HG02885 (cell line): ENCODE data around the gene ZNF215.
"Not testable (repeated sequence)": the region's sequence is repeated elsewhere in the genome, so short reads cannot be mapped to it uniquely, and the experiment has no call there.

Experiments used
- ATAC-seq: cut with Tn5 transposase; IDR thresholded peaks from one replicate; pipeline ENCODE4 v1.9.1; 2021; ENCODE audit warnings: mild to moderate bottlenecking; ENCODE audit not compliant: unreplicated experiment, poor library complexity

ZNF215 gene

GRCh38 chr11:6926208-6927029 is at the start of gene ZNF215:
Gene ZNF215, plus strand, starts transcription at chr11:6926426. Its CDS starts 5,847 bp downstream, at chr11:6932273.
- peak; percentile 74 for ATAC-seq

GRCh38 chr11:6876914-6877313 is 49.3 kb upstream of the ZNF215 start:
- ATAC-seq = no peak

GRCh38 chr11:6882751-6883150 is 43.5 kb upstream of the ZNF215 start:
- no peak for ATAC-seq

- not testable (repeated sequence) for ATAC-seq
Observed at GRCh38 chr11:6887711-6888110, 38.5 kb upstream of the ZNF215 start.

DNA sequence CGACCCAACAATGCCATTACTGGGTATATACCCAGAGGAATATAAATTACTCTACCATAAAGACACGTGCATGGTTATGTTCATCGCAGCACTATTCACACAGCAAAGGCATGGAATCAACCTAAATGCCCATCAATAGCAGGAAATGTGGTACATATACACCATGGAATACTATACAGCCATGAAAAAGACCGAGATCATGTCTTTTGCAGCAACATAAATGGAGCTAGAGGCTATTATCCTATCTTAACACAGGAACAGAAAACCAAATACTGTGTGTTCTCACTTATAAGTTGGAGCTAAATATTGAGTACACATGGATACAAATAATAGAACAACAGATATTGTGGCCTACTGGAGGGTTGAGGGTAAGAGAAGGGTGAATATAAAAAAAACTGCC is 37.4 kb upstream of the ZNF215 start:
- no peak for ATAC-seq

- no peak for ATAC-seq
Observed at GRCh38 chr11:6889835-6890234, 36.4 kb upstream of the ZNF215 start.

- ATAC-seq = no peak
Observed at GRCh38 chr11:6892400-6892799, 33.8 kb upstream of the ZNF215 start, which contains the start of gene OR2D2. Gene OR2D2, minus strand, starts transcription at chr11:6892500. Its CDS starts 0 bp downstream, at chr11:6892500.

- no peak for ATAC-seq
Observed at GRCh38 chr11:6894097-6894496, 32.1 kb upstream of the ZNF215 start.

DNA sequence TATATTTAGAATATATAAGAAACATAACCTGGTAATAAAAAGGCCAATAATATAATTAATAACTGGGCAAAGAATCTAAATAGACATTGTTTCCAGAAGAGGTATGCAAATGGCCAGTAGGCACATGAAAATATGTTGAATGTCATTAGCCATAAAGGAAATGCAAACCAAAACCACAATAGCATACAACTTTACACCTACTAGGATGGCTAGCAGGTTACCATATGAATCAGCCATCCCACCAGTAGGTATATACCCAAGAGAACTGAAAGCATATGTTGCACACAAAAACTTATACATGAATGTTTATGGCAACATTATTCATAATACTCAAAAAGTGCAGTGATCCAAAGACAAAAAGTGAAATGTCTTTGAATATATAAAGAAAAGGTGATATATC is 31.2 kb upstream of the ZNF215 start:
- ATAC-seq = peak; percentile 95

DNA sequence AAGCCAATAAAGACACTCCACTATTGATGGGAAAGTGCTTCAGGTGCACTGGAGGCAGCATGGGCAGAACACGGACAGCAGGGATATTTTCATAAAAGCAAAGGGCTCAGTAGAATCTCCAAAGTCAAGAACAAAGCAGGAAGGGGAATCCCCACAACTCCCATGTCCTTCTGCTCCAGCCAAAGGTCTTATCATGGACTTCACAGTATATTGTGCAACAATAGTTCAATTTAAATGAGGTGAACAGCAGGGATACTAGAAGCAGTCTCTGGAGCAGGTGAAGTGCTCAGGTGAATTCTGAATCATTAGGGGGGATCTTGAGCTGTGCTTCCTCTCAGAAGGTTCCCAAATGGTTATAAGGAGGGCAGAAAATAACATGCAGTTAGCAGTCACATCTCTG is 27.3 kb upstream of the ZNF215 start:
- no peak for ATAC-seq

DNA sequence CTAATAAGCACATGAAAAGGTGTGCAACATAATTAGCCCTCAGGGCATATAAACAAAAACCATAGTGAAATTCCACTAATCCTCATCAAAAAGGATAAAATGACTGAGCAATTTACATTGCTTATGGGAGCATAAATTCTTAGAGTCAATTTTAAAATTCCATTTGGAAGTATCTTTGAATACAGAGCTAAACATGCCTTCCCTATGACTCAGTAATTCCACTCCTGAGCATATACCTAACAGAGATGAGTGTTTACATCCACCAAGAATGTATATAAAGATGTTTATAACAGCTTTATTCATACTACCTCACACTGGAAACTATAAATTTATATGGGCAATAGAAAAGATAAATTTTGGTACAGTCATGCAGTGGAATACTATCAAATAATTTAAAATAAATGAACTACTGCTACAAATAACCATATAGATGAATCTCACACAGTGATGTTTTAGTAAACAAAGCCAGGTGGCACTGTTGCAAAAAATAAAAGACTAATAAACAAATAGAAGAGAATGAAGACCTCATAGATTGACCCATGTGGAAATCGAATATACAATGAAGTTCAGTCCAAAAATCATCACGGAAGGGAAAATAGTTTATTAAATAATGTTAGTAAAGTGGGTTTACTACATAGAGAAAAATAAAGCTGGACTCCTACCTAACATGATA is 25.8 kb upstream of the ZNF215 start:
- ATAC-seq = no peak

GRCh38 chr11:6904804-6905203 is 21.4 kb upstream of the ZNF215 start:
- ATAC-seq = not testable (repeated sequence)

DNA sequence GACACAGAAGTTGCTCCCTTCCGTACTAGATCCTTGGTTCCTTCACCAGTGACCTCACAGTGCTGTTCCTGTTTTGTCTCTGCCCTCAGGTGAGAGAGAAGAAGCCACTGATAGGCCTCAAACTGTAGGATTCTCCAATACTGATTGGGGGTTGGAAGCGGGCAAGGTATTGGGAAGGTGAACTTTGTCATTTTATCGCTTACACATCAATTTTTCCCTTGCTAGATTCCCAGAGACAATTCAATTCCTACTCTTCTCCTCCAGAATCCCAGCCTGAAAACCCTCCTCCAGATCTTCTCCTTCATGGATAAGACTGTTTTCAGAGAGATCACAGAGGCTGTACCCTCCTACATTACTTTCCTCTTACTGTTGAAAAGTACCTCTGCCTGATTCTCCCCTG is 14.8 kb upstream of the ZNF215 start:
- no peak for ATAC-seq

GRCh38 chr11:6911948-6912347 is 14.3 kb upstream of the ZNF215 start:
- no peak for ATAC-seq

DNA sequence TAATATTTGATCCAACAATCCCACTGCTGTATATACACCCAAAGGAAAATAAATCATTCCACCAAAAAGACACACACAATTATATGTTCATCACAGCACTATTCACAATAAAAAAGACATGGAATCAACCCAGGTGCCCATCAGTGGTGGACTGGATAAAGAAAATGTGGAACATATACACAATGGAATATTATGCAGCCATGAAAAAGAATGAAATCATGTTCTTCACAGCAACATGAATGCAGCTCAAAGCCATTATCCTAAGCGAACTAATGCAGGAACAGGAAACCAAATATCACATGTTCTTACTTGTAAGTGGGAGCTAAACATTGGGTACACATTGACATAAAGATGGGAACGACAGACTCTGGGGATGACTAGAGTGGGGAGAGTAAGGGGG is 6.5 kb upstream of the ZNF215 start:
- ATAC-seq = no peak

DNA sequence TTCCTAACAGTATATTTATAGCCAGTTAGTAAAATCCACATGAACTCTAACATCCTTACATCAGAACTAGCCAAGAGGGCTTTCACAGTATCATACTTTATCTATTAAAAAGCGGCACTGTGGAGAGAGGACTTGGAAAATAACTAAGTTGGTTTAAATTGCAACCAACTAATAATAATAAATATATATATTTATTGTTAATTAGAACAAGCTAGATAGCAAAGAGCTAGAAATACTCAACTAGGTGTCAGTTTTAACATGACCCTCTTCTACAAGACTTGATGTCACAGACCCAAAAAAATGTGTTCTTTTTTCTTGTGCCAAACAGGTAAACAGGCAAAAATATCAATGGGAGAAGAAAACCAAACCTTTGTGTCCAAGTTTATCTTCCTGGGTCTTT is 5.5 kb upstream of the ZNF215 start, which contains the start of gene OR2D3:
OR2D3 (plus strand) TSS at position 301 of the 400 bp plus-strand sequence; CDS start at position 301, 0 bp downstream.
- ATAC-seq = no peak

DNA sequence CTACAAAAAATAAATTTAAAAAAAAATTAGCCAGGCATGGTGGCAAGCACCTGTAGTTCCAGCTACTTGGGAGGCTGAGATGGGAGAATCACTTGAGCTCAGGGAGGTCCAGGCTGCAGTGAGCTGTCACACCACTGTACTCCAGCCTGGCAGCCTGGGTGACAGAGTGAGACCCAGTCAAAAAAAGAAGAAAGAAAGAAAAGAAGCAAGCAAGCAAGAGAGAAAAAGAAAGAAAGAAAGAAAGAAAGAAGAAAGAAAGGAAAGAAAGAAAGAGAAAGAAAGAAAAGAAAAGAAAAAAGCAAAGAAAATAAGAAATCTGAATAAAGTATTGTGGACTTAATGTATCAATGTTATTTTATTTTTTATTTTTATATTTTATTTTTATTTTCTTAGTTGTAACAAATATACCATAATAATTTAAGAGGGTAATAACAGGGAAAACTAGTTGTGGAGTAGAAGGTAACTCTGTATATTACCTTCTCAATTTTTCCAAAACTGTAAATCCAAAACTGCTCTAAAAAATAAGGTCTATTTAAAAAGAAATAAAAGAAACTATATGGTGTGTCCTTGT is 1.1 kb upstream of the ZNF215 start:
- ATAC-seq = no peak

DNA sequence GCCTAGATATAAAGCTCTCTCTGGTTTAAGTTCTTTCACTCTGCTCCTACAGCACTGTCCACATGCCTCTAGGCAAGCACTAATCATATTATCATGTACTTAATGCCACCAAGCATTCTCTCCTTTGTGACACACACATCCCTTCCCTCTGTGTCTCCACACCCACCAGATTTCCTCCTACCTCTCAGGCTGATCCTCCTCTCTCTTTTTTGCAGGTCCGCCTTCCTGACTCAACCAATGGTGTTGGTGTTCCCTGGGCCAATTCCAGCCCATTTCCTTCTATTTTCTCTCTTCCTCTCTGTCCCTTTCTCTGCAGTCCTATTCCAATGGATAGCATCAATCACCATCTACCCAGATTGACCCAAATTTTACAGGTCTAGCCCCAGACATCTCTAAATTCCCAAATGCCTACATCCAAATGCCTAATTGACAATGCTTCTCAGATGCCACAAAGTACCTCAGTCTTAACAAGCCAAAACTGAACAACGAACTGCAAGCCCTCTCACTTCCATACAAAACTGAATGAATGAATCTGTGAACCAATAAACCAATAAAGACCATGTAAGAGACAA is 504 bp upstream of the ZNF215 start:
- ATAC-seq = peak; percentile 7

- ATAC-seq = peak; percentile 58
Observed at GRCh38 chr11:6927030-6927617, 898 bp downstream of the ZNF215 start.

GRCh38 chr11:6928916-6929315 is 2.7 kb downstream of the ZNF215 start:
- ATAC-seq = no peak
